ENCODE results near the gene CTDSP2. TPM values are rescaled to one million over a fixed set of nuclear protein-coding genes. Genes with fewer than 3 reads are reported as not detected.
"Not testable (repeated sequence)": the region's sequence is repeated elsewhere in the genome, so short reads cannot be mapped to it uniquely, and the experiment has no call there.

Gene CTDSP2
- total RNA-seq, 6 donors from 2014 or later, result 153 to 226 (median 175) TPM

GRCh38 chr12:57852200-57852599 lies 5.7 kb upstream of the CTDSP2 start:
- peaks cover 15 to 29% (median 29%) of the 10 kb centered on the region in 4 donors for H3K4me1 ChIP-seq
- peak; percentile 4 to 22 for ATAC-seq (ENCODE audit: low FRiP score in 2 of 2)
- no peaks in the 10 kb centered on the region for H3K9me3 ChIP-seq

GRCh38 chr12:57851552-57851951 lies 5.0 kb upstream of the CTDSP2 start:
- H3K9me3 ChIP-seq, result no peaks in the 10 kb centered on the region
- H3K4me1 ChIP-seq, result peaks cover 17 to 32% (median 30%) of the 10 kb centered on the region in 4 donors
- no peak for ATAC-seq (ENCODE audit: low FRiP score in 2 of 2)
- H3K27ac ChIP-seq, result peak overlapping the region in 2 of 4 donors; percentile 68 to 79
- WGBS, 2 donors, result 95 to 97% methylated on average over 1 of the region's 1 CpG
- no peaks in the 10 kb centered on the region for H3K36me3 ChIP-seq
- no peaks in the 10 kb centered on the region for H3K27me3 ChIP-seq
- TF ChIP-seq, protein P1, sequence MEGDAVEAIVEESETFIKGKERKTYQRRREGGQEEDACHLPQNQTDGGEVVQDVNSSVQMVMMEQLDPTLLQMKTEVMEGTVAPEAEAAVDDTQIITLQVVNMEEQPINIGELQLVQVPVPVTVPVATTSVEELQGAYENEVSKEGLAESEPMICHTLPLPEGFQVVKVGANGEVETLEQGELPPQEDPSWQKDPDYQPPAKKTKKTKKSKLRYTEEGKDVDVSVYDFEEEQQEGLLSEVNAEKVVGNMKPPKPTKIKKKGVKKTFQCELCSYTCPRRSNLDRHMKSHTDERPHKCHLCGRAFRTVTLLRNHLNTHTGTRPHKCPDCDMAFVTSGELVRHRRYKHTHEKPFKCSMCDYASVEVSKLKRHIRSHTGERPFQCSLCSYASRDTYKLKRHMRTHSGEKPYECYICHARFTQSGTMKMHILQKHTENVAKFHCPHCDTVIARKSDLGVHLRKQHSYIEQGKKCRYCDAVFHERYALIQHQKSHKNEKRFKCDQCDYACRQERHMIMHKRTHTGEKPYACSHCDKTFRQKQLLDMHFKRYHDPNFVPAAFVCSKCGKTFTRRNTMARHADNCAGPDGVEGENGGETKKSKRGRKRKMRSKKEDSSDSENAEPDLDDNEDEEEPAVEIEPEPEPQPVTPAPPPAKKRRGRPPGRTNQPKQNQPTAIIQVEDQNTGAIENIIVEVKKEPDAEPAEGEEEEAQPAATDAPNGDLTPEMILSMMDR (IDR thresholded peaks at IDR 0.05), result no peak
- no peak for TF ChIP-seq EP300 (IDR thresholded peaks at IDR 0.05)
- H3K4me3 ChIP-seq, result no peak overlapping the region
- DNase-seq, result no peak

More at GRCh38 chr12:57852200-57852599, 5.7 kb upstream of the CTDSP2 start:
- no peaks in the 10 kb centered on the region for H3K27me3 ChIP-seq
- TF ChIP-seq, protein P1 (IDR thresholded peaks at IDR 0.05), result no peak
- no peak for TF ChIP-seq EP300 (IDR thresholded peaks at IDR 0.05)
- TF ChIP-seq POLR2A (IDR thresholded peaks at IDR 0.05), result no peak
- no peak for TF ChIP-seq POLR2AphosphoS5 (IDR thresholded peaks at IDR 0.05)
- H3K4me3 ChIP-seq, result peak overlapping the region in 3 of 4 donors; percentile 41 to 53 (median 46)
- H3K36me3 ChIP-seq, result no peaks in the 10 kb centered on the region
- no peak for DNase-seq
- H3K27ac ChIP-seq, result peak overlapping the region; percentile 68 to 79 (median 74)
- WGBS, 2 donors, result 30 to 42% methylated on average over 5 to 11 of the region's 11 CpGs

DNA sequence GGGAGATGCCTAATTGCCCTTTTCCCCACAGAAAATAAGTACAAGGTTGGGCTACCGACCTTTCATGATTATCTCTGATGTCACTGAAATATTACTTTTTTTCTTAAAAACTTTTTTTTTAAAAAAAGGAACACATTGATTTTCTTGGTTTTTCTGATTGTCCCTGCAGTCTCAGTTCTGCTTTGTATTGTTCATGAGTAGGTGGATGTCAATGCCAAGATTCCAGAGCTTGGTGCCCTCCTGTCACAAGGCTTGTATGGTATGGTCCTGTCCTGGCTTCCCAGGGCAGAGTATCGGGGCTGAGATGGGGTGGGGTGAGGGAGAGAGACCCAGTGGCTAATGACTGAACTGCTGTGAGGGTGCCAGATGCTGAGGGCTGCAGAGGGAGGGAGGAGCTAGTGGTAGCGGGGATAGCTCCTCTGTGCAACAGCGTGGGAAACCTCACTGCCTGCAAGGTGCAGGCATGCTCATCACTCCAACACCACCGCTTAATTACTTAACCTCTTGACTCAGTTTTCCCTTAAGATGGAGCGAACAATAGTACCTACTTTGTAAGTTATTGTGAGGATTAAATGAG lies 4.4 kb upstream of the CTDSP2 start:
- DNase-seq, result no peak
- Histone ChIP-seq H3K9me3 (no peaks in the 10 kb centered on the region), H3K27me3 (no peaks in the 10 kb centered on the region), H3K27ac (no peak overlapping the region), H3K4me1 (peaks cover 17 to 32% (median 30%) of the 10 kb centered on the region in 4 donors), H3K4me3 (no peak overlapping the region), H3K36me3 (no peaks in the 10 kb centered on the region)
- WGBS, 2 donors, result 52 to 67% methylated on average over 6 of the region's 6 CpGs
- TF ChIP-seq POLR2AphosphoS5 (IDR thresholded peaks at IDR 0.05) (no peak), POLR2A (IDR thresholded peaks at IDR 0.05) (no peak), EP300 (IDR thresholded peaks at IDR 0.05) (no peak)
- TF ChIP-seq, protein P1 (IDR thresholded peaks at IDR 0.05), result no peak
- no peak for ATAC-seq (ENCODE audit: low FRiP score in 2 of 2)

DNA sequence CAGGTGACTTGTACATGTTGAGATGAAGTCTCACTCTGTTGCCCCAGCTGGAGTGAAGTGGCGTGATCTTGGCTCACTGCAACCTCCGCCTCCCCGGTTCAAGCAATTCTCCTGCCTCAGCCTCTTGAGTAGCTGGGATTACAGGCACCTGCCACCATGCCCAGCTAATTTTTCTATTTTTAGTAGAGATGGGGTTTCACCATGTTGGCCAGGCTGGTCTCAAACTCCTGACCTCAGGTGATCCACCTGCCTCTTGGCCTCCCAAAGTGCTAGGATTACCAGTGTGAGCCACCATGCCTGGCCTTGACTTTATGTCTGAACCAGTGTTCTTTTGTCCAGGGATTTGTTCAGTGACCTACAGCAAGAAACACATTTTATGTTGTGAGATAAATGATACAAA lies 2.9 kb upstream of the CTDSP2 start:
- peaks cover 18 to 35% (median 28%) of the 10 kb centered on the region in 4 donors for H3K4me1 ChIP-seq
- DNase-seq; H3K4me3 ChIP-seq; H3K27me3 ChIP-seq; H3K9me3 ChIP-seq; H3K36me3 ChIP-seq; H3K27ac ChIP-seq; ATAC-seq (ENCODE audit: low FRiP score in 2 of 2): not testable (repeated sequence)
- WGBS, 2 donors, result 84 to 91% methylated on average over 3 of the region's 3 CpGs

DNA sequence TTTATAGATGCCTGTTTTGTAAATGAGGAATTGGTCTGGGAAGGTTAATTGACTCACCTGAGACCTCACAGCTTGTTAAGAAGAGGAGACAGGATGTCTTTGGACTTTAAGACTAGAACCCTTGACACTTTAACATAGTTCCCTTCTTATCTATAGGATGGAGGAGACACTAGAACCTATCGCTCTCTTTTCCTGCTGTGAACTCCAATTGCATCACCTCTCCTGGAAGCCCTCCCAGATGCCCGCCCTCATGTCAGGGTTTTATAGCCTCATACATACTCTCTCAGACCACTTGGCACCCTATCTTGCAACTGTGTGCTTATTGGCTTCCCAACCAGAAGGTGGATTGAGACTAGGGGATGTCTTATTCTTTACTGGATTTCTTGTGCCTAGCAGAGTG lies 2.5 kb upstream of the CTDSP2 start:
- ATAC-seq (ENCODE audit: low FRiP score in 2 of 2), result no peak
- H3K4me1 ChIP-seq, result peaks cover 21 to 39% (median 30%) of the 10 kb centered on the region in 4 donors
- H3K27ac ChIP-seq, result no peak overlapping the region
- no peak for DNase-seq
- H3K9me3 ChIP-seq, result no peaks in the 10 kb centered on the region
- WGBS, 2 donors, result 52 to 85% methylated on average over 2 of the region's 2 CpGs
- TF ChIP-seq POLR2A (IDR thresholded peaks at IDR 0.05) (no peak), POLR2AphosphoS5 (IDR thresholded peaks at IDR 0.05) (no peak), EP300 (IDR thresholded peaks at IDR 0.05) (no peak)
- TF ChIP-seq, protein P1 (IDR thresholded peaks at IDR 0.05), result no peak
- no peak overlapping the region for H3K4me3 ChIP-seq
- no peaks in the 10 kb centered on the region for H3K27me3 ChIP-seq
- H3K36me3 ChIP-seq, result peaks cover 0 to under 1% (median 0%) of the 10 kb centered on the region in 4 donors

Data from upper lobe of left lung (tissue), 6 donors.